GM23338 (cell line): ENCODE results near the gene KDM6A. TPM values are rescaled to one million over a fixed set of nuclear protein-coding genes. Genes with fewer than 3 reads are reported as not detected.

ENCODE experiments used
- ATAC-seq: fragments of 200-7000 bp; cut with Tn5 transposase; 3 replicates; pipeline ENCODE4 v1.9.1; 2020
- DNase-seq: peaks from one replicate; pipeline ENCODE4 v3.0.0-alpha.2; 2015; ENCODE audit warnings: low spot score
- H2AFZ ChIP-seq: fragments of 200-600 bp; sonication (generic); 2 replicates; pipeline ENCODE4 v1.8.0; 2016; ENCODE audit warnings: antibody characterized with exemption, mild to moderate bottlenecking, moderate library complexity
- H3F3A ChIP-seq: fragments of 200-600 bp; sonication (generic); replicated peaks from 2 replicates; pipeline ENCODE4 v1.8.0; 2017; ENCODE audit warnings: antibody characterized with exemption, mixed run types, low read depth
- H3K27ac ChIP-seq: fragments of 200-600 bp; sonication (generic); 2 replicates; pipeline ENCODE4 v1.6.1; 2016; ENCODE audit warnings: low read depth
- H3K27me3 ChIP-seq: fragments of 200-600 bp; sonication (generic); 2 replicates; pipeline ENCODE4 v1.8.0; 2016; ENCODE audit warnings: mild to moderate bottlenecking, mixed run types, moderate library complexity; ENCODE audit not compliant: insufficient read depth
- H3K36me3 ChIP-seq: fragments of 200-600 bp; sonication (generic); 2 replicates; pipeline ENCODE4 v1.8.0; 2016; ENCODE audit warnings: mild to moderate bottlenecking; ENCODE audit not compliant: insufficient read depth
- H3K4me1 ChIP-seq: fragments of 200-600 bp; sonication (generic); 2 replicates; pipeline ENCODE4 v1.8.0; 2016; ENCODE audit warnings: mild to moderate bottlenecking, moderate library complexity; ENCODE audit not compliant: insufficient read depth
- H3K4me2 ChIP-seq: fragments of 200-600 bp; sonication (generic); 2 replicates; pipeline ENCODE4 v1.7.1; 2017; ENCODE audit warnings: mixed run types
- H3K4me3 ChIP-seq: fragments of 200-600 bp; sonication (generic); 2 replicates; pipeline ENCODE4 v1.6.1; 2016; ENCODE audit warnings: mixed run types
- H3K79me2 ChIP-seq: fragments of 200-600 bp; sonication (generic); replicated peaks from 2 replicates; pipeline ENCODE4 v1.8.0; 2017; ENCODE audit warnings: mild to moderate bottlenecking; ENCODE audit not compliant: insufficient read depth
- H3K9me2 ChIP-seq: fragments of 200-600 bp; sonication (generic); 2 replicates; pipeline ENCODE4 v1.8.0; 2017; ENCODE audit not compliant: insufficient read depth
- H4K20me1 ChIP-seq: fragments of 200-600 bp; sonication (generic); replicated peaks from 2 replicates; pipeline ENCODE4 v1.8.0; 2017; ENCODE audit warnings: mild to moderate bottlenecking; ENCODE audit not compliant: insufficient read depth
- H3K27ac Mint-ChIP-seq: 2 replicates; pipeline ENCODE4 v1.8.0; 2020; ENCODE audit warnings: inconsistent platforms, mild to moderate bottlenecking, moderate library complexity, mixed read lengths
- H3K27me3 Mint-ChIP-seq: 3 replicates; pipeline ENCODE4 v1.8.0; 2022; ENCODE audit warnings: low read depth, mild to moderate bottlenecking, moderate library complexity, mixed read lengths, inconsistent platforms; ENCODE audit not compliant: insufficient read depth, poor library complexity
- H3K36me3 Mint-ChIP-seq: 3 replicates; pipeline ENCODE4 v1.8.0; 2021; ENCODE audit warnings: low read depth, mild to moderate bottlenecking, inconsistent platforms, moderate library complexity, mixed read lengths
- H3K4me1 Mint-ChIP-seq: 3 replicates; pipeline ENCODE4 v1.8.0; 2020; ENCODE audit warnings: mild to moderate bottlenecking, inconsistent platforms, mixed read lengths
- H3K4me3 Mint-ChIP-seq: 3 replicates; pipeline ENCODE4 v1.8.0; 2021; ENCODE audit warnings: moderate library complexity, mild to moderate bottlenecking, inconsistent platforms, mixed read lengths
- H3K9me3 Mint-ChIP-seq: 3 replicates; pipeline ENCODE4 v1.8.0; 2020; ENCODE audit warnings: moderate library complexity, mild to moderate bottlenecking, inconsistent platforms, mixed read lengths
- CREB1 ChIP-seq: fragments of 250-450 bp; sonication (Bioruptor Pico); IDR thresholded peaks from 2 replicates; pipeline ENCODE4 v1.5.0; 2020; ENCODE audit warnings: low read depth, mild to moderate bottlenecking, moderate library complexity
- CTCF ChIP-seq, 2 experiments: fragments of 200-600 bp in 1 of 2; sonication (generic) in 1 of 2; conservative IDR thresholded peaks; 2 replicates each; pipeline versions ENCODE4 v1.5.1 to v1.6.1; 2016 to 2017; ENCODE audit warnings: antibody characterized with exemption in 2 of 2, low read depth in 2 of 2, mild to moderate bottlenecking in 2 of 2, moderate library complexity in 1 of 2
- ETS1 ChIP-seq: IDR thresholded peaks from 2 replicates; pipeline ENCODE4 v1.6.1; 2016; ENCODE audit warnings: antibody characterized with exemption
- EZH2 ChIP-seq: fragments of 200-600 bp; sonication (generic); IDR thresholded peaks from one replicate; pipeline ENCODE4 v1.8.0; 2017; ENCODE audit warnings: antibody characterized with exemption, mild to moderate bottlenecking, low read depth; ENCODE audit not compliant: unreplicated experiment
- EZH2phosphoT487 ChIP-seq: fragments of 200-600 bp; sonication (generic); IDR thresholded peaks from one replicate; pipeline ENCODE4 v1.8.1; 2018; ENCODE audit warnings: antibody characterized with exemption; ENCODE audit not compliant: unreplicated experiment
- JUNB ChIP-seq: IDR thresholded peaks from one replicate; pipeline ENCODE4 v1.6.1; 2016; ENCODE audit warnings: antibody characterized with exemption; ENCODE audit not compliant: unreplicated experiment
- NANOG ChIP-seq: IDR thresholded peaks from 2 replicates; pipeline ENCODE4 v1.6.1; 2016; ENCODE audit warnings: antibody characterized with exemption, borderline replicate concordance
- POLR2AphosphoS5 ChIP-seq: IDR thresholded peaks from 2 replicates; pipeline ENCODE4 v1.6.1; 2016; ENCODE audit warnings: antibody characterized with exemption, low read depth
- REST ChIP-seq: IDR thresholded peaks from one replicate; pipeline ENCODE4 v1.6.1; 2018; ENCODE audit warnings: antibody characterized with exemption; ENCODE audit not compliant: unreplicated experiment
- STAT1 ChIP-seq: IDR thresholded peaks from one replicate; pipeline ENCODE4 v1.6.1; 2016; ENCODE audit warnings: antibody characterized with exemption; ENCODE audit not compliant: unreplicated experiment
- ZNF114 ChIP-seq: fragments of 250-450 bp; sonication (Bioruptor Pico); IDR thresholded peaks from 2 replicates; pipeline ENCODE4 v1.5.0; 2020; ENCODE audit warnings: mild to moderate bottlenecking, moderate library complexity
- ZNF331 ChIP-seq: fragments of 250-450 bp; sonication (Bioruptor Pico); IDR thresholded peaks from 2 replicates; pipeline ENCODE4 v1.5.0; 2020; ENCODE audit warnings: low read depth, mild to moderate bottlenecking, moderate library complexity
- ZNF462 ChIP-seq: fragments of 250-450 bp; sonication (Bioruptor Pico); IDR thresholded peaks from 2 replicates; pipeline ENCODE4 v1.5.0; 2020; ENCODE audit warnings: mild to moderate bottlenecking, moderate library complexity
- polyA plus RNA-seq: library from polyadenylated mRNA; unstranded; fragments of >200 nt; fragmentation: Nextera tagmentation; extraction: Ambion mirVana; gene quantifications from 2 replicates; pipeline ENCODE4 v1.2.1, GENCODE V29; 2016
- total RNA-seq: library from RNA; depleted of rRNA; stranded (reverse); fragments of >200 nt; shearing (Covaris generic); gene quantifications from 2 replicates; pipeline ENCODE4 v1.2.3, GENCODE V29; 2014

The KDM6A gene
- total and polyA plus RNA-seq, 2 experiments from 2014 or later, result 22.8 to 102 TPM

GRCh38 chrX:44890247-44890646 lies 17.3 kb downstream of the KDM6A start:
- H3K79me2 ChIP-seq, result peaks cover 100% of the 10 kb centered on the region
- no peak overlapping the region for H3K4me2 ChIP-seq
- TF ChIP-seq ZNF462 (CRISPR knock-in tag) (no peak), REST (no peak), ZNF114 (CRISPR knock-in tag) (no peak), JUNB (no peak), EZH2 (no peak), EZH2phosphoT487 (no peak), ZNF331 (CRISPR knock-in tag) (no peak), NANOG (no peak), CTCF (conservative IDR thresholded peaks at IDR 0.05; ENCODE audit: low read depth in 2 of 2) (no peak), CREB1 (no peak), POLR2AphosphoS5 (no peak), ETS1 (no peak), STAT1 (no peak)
- no peak overlapping the region for H3K4me3 ChIP-seq
- no peaks in the 10 kb centered on the region for H3F3A ChIP-seq
- Mint-ChIP-seq H3K27ac (no peak overlapping the region), H3K27me3 (no peaks in the 10 kb centered on the region), H3K4me1 (peaks cover 15% of the 10 kb centered on the region), H3K9me3 (no peaks in the 10 kb centered on the region), H3K4me3 (no peak overlapping the region), H3K36me3 (0 out of 3 replicates have a peak, but pooled peaks cover under 1% of the 10 kb centered on the region)
- H3K4me1 ChIP-seq, result peaks cover 5% of the 10 kb centered on the region; the same call in 1 of the 2 replicates
- ATAC-seq, result no peak
- H3K27ac ChIP-seq, result no peak overlapping the region
- no peaks in the 10 kb centered on the region for H3K27me3 ChIP-seq
- H3K36me3 ChIP-seq, result no peaks in the 10 kb centered on the region
- DNase-seq, result no peak
- no peak overlapping the region for H2AFZ ChIP-seq
- no peaks in the 10 kb centered on the region for H3K9me2 ChIP-seq
- H4K20me1 ChIP-seq, result peaks cover 5% of the 10 kb centered on the region
